HG03521 (cell line): ENCODE data around the gene NKX2-3.

Experiments
- ATAC-seq: cut with Tn5 transposase; IDR thresholded peaks from one replicate; pipeline ENCODE4 v1.9.1; 2021; ENCODE audit warnings: mild to moderate bottlenecking, moderate library complexity; ENCODE audit not compliant: unreplicated experiment

The NKX2-3 gene

DNA sequence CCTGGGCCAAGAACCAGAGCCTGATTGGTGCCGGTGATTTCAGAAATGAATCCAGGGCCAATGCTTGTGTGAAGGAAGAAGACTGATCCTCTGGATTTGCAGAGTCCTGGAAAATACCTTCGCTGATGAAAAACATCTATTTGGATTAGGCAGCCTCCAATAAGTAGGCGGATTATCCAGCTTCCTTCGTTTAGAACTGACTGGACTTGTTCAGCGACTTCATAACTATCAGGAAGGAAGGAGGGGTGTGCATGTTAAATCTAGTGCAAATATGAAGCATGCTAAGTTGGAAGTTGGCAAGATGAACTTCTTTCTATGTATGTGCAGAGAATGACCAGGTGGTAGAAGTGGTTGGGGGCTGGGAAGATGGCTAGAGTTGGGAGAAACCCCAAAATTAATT, 41.0 kb downstream of the NKX2-3 start:
- no peak for ATAC-seq

DNA sequence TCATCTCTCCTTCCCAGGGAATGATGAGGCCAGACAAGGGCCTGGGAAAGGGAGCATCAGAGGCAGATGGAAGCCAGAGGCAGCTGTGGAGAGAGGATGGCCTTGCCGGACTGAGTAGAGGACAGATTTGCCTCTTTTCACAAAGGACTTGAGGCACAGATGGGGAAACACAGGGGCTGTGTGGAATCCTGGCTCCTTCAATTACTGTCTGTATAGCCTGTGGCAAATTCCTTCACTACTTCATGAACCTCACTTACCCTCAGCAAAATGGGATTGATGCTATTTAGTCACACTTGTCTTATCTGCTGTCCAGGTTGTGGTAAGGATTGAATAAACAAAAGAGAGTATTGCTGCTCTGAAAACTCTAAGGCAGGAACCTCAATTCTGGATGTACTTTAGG, 47.2 kb downstream of the NKX2-3 start:
- no peak for ATAC-seq

DNA sequence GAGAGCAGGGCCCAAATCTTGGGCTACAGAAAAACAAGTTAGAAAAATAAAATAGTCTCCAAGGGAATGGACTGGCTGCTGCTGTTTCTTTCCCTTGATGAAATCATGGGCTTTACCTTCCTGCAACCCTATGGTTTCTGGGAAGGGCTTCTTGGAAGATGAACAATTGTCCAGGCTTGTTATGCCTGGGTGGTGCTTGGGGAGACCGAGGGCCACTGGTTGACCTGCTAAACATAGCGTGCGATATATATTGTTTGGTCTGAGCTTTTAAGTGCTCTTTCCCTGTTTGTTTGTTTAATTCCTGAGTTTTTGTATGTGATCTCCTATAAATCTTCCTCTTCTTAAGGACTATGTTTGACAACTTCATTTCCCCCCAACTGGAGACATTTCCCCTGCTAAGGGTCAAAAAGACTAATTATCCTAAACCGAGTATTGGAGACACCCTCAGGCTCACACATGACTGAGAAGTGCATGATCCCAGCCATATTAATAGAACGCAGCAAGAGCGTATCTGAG, 49.6 kb downstream of the NKX2-3 start:
- ATAC-seq = no peak

DNA sequence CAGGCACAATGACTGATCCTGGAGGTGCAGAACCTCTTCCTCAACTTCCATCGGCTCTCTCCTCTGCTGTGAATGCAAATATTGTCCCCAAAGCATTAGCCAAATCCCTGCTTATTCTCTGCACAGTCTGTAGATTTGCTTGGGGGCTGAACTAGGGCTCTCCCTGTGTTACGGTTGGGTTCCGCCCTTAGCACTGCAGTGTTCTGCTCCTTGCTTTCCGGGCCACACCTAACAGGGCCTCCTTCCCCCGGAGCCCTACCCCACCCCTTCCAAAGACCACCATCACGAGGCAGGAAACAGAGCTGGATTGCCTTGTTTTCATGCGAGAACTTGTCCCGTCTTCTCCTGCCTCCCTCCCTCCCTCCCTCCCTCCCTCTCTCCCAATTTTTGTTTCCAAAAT, 50.9 kb downstream of the NKX2-3 start:
- ATAC-seq = no peak
